ENCODE data around the gene IMMP2L. TPM values are rescaled to one million over a fixed set of nuclear protein-coding genes. Genes with fewer than 3 reads are reported as not detected.

Gene IMMP2L
- total and polyA plus RNA-seq, 7 donors, result 9.3 to 43.0 (median 19.2) TPM

DNA sequence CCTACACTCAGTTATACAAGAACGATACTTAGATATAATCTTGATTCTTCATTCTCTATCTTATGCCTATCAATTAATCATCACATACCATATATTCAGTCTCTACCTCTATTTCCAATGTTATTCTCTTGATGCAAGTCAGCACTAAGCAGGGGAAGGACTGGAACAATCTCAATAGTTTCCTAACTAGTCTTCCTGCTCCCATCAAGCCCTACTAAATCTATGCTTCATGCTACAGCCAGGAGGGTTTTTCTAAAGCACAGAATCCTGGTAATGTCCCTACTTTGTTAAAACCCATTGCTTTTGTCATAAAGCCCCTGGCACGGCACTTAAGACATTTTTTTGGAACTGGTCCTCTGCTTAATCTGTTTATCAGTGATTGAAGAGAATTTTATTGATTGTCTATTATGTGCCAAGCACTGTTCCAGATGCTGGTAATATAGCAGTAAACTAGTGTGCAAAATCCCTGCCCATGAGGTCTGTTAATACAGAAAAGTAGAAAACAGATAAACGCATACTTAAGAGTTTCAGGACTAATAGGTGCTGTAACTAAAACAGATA lies 794.7 kb downstream of the IMMP2L start:
- TF ChIP-seq, protein P1, sequence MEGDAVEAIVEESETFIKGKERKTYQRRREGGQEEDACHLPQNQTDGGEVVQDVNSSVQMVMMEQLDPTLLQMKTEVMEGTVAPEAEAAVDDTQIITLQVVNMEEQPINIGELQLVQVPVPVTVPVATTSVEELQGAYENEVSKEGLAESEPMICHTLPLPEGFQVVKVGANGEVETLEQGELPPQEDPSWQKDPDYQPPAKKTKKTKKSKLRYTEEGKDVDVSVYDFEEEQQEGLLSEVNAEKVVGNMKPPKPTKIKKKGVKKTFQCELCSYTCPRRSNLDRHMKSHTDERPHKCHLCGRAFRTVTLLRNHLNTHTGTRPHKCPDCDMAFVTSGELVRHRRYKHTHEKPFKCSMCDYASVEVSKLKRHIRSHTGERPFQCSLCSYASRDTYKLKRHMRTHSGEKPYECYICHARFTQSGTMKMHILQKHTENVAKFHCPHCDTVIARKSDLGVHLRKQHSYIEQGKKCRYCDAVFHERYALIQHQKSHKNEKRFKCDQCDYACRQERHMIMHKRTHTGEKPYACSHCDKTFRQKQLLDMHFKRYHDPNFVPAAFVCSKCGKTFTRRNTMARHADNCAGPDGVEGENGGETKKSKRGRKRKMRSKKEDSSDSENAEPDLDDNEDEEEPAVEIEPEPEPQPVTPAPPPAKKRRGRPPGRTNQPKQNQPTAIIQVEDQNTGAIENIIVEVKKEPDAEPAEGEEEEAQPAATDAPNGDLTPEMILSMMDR (IDR thresholded peaks at IDR 0.05), result no peak
- DNase-seq (no peak), ATAC-seq (no peak)
- H3K4me1 ChIP-seq, result no peaks in the 10 kb centered on the region
- intact Hi-C loops (cut with DNase I), result no loop called here
- WGBS, 3 donors, result 89 to 94% (median 91%) methylated on average over 3 of the region's 3 CpGs
- H3K27me3 ChIP-seq (ENCODE audit: insufficient read depth in 3 of 3, low read length in 2 of 3), result no peaks in the 10 kb centered on the region
- no peak overlapping the region for H3K27ac ChIP-seq
- H3K9me3 ChIP-seq, result no peaks in the 10 kb centered on the region
- no peaks in the 10 kb centered on the region for H3K36me3 ChIP-seq (ENCODE audit: insufficient read depth in 1 of 2, low read depth in 1 of 2)
- no peak overlapping the region for H3K4me3 ChIP-seq

DNA sequence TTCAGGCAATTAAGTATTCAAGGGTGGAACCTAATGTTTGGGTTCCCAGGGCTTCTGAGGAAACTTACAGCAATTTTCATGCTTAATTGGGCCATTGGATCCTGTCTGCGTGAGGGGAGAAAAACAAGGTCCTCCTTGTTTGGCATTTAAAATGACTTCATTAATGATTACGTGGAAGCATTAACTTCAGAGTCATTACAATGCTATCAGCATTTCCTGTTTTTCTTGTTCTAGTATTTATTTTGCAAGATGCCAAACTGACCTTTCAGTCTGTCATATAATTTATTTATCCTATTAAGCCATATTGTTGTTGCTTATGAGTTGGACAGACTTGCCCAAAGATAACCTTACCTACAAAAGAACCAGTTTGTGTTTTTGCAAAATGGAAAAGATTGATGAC lies 795.4 kb downstream of the IMMP2L start:
- Histone ChIP-seq H3K4me1 (no peaks in the 10 kb centered on the region), H3K36me3 (ENCODE audit: insufficient read depth in 1 of 2, low read depth in 1 of 2) (no peaks in the 10 kb centered on the region), H3K9me3 (no peaks in the 10 kb centered on the region), H3K27ac (no peak overlapping the region), H3K4me3 (no peak overlapping the region), H3K27me3 (ENCODE audit: insufficient read depth in 3 of 3, low read length in 2 of 3) (no peaks in the 10 kb centered on the region)
- TF ChIP-seq, protein P1 (IDR thresholded peaks at IDR 0.05), result no peak
- intact Hi-C loops (cut with DNase I), result no loop called here
- no peak for ATAC-seq
- no peak for DNase-seq
- WGBS, 3 donors, result 32 to 55% (median 49%) methylated on average over 2 of the region's 2 CpGs

DNA sequence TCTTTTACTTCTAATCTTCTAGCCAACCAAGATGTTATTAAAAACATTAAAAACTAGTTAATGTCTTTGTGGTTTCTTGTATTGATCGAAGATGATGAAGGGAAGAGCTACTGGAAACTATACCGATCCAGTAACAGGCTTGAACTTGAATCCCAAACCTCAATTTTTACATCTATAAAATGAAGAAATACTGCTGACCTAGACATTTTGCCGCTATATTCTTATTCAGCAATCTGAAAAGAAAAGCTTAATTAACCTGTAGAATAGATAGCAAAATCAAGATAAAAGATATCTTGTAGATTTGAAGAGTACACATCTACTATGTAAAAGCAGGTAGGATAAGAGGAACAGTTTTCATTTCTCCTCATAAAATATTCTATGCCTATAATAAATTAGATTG lies 797.4 kb downstream of the IMMP2L start:
- intact Hi-C loops (cut with DNase I), result no loop called here
- ATAC-seq (no peak), DNase-seq (no peak)
- no peaks in the 10 kb centered on the region for H3K9me3 ChIP-seq
- H3K27ac ChIP-seq, result no peak overlapping the region
- H3K27me3 ChIP-seq (ENCODE audit: insufficient read depth in 3 of 3, low read length in 2 of 3), result no peaks in the 10 kb centered on the region
- no peak overlapping the region for H3K4me3 ChIP-seq
- no peaks in the 10 kb centered on the region for H3K4me1 ChIP-seq
- TF ChIP-seq, protein P1 (IDR thresholded peaks at IDR 0.05), result no peak
- 94 to 97% (median 95%) methylated on average over 3 of the region's 3 CpGs for WGBS, 3 donors
- H3K36me3 ChIP-seq (ENCODE audit: insufficient read depth in 1 of 2, low read depth in 1 of 2), result no peaks in the 10 kb centered on the region

DNA sequence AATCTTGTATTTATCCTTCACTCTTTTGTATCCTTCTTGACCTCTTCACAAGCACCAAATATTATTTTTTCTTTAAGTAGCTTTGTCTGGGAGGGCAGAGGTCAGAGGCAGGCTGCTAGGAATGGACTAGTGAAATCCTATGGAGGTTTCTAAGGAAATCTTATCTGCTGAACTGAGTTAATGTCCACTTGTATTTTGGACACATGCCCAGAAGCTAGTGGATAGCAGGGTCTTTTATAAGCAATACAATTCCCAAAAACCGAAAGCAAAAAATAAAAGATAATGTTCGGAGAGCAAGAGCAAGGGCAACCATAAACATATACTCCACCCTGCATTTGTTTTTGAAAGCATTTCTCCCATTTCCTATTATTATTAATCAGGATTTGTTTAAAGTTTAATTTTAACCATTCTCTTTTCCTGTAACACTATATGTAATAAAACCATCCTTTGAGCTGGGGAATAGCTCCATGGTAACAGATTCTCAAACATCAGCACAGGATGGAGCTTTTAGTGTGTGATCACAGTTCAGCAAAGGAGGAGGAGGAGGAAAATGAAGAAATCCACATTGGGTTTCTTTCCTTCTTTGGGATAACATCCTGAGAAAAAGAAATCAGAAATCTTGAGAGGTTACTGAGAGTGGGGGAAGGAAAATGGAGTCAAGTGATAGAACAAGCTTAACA lies 799.6 kb downstream of the IMMP2L start:
- ATAC-seq (no peak), DNase-seq (no peak)
- WGBS, 3 donors, result 62 to 87% (median 79%) methylated on average over 2 of the region's 2 CpGs
- no peaks in the 10 kb centered on the region for H3K9me3 ChIP-seq
- TF ChIP-seq, protein P1 (IDR thresholded peaks at IDR 0.05), result no peak
- no peaks in the 10 kb centered on the region for H3K27me3 ChIP-seq (ENCODE audit: insufficient read depth in 3 of 3, low read length in 2 of 3)
- no peaks in the 10 kb centered on the region for H3K4me1 ChIP-seq
- H3K36me3 ChIP-seq (ENCODE audit: insufficient read depth in 1 of 2, low read depth in 1 of 2), result no peaks in the 10 kb centered on the region
- H3K27ac ChIP-seq, result no peak overlapping the region
- intact Hi-C loops (cut with DNase I), result no loop called here
- H3K4me3 ChIP-seq, result no peak overlapping the region

DNA sequence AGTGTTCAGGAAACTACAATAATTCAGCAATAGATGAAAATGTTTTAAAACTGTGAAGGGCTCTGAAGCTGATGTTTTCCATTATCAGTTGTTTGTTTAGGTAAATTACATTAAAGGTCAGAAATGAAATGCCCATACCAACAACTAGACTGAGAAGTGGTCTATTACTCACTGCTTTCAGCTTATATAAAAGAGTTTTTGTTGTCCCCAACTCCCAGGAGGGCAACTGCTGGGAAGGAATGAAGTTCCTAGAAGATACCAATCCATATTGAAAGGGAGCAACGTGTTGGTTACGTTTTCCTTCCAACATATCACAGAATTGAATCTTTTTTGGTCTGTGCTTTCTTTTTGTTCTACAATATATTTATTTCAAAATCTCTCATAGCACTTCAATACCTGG lies 802.0 kb downstream of the IMMP2L start:
- Histone ChIP-seq H3K27ac (no peak overlapping the region), H3K4me1 (no peaks in the 10 kb centered on the region), H3K27me3 (ENCODE audit: insufficient read depth in 3 of 3, low read length in 2 of 3) (no peaks in the 10 kb centered on the region), H3K36me3 (ENCODE audit: insufficient read depth in 1 of 2, low read depth in 1 of 2) (no peaks in the 10 kb centered on the region), H3K4me3 (no peak overlapping the region), H3K9me3 (no peaks in the 10 kb centered on the region)
- ATAC-seq (no peak), DNase-seq (no peak)
- intact Hi-C loops (cut with DNase I), result no loop called here
- 84 to 89% (median 88%) methylated on average over 2 of the region's 2 CpGs for WGBS, 3 donors
- TF ChIP-seq, protein P1 (IDR thresholded peaks at IDR 0.05), result no peak

All from psoas muscle (tissue), 8 donors.